Hepatocyte (in vitro differentiated cells): Measurements from ENCODE around the gene PLXNB2.

Experiments used
- CTCF ChIP-seq: fragments of 200-600 bp; sonication (generic); IDR thresholded peaks from 2 replicates; pipeline ENCODE4 v1.5.1; 2016; ENCODE audit warnings: antibody characterized with exemption, mild to moderate bottlenecking; ENCODE audit not compliant: poor library complexity
- EZH2 ChIP-seq: fragments of 200-600 bp; sonication (generic); IDR thresholded peaks from 2 replicates; pipeline ENCODE4 v1.6.1; 2016; ENCODE audit warnings: antibody characterized with exemption, mild to moderate bottlenecking, borderline replicate concordance

GRCh38 chr22:50229370-50229769, 78.1 kb downstream of the PLXNB2 start:
- no peak for TF ChIP-seq CTCF
- no peak for TF ChIP-seq EZH2
